Stimulated activated CD4-positive, alpha-beta T cell treated with anti-CD3 and anti-CD28 coated beads, Interleukin-1b, Interleukin-23, amount 100 ng/mL, for 1 hour (primary cell): Measurements from ENCODE around the gene WNT6.
A peak's percentile ranks its signal among the peaks of the same experiment; 100 is the strongest.

ENCODE experiments used
- DNase-seq, 2 donors: peaks; one replicate each; pipeline ENCODE4 v3.0.0-alpha.2; 2020; ENCODE audit warnings: low read depth in 2 of 2

The WNT6 gene

DNA sequence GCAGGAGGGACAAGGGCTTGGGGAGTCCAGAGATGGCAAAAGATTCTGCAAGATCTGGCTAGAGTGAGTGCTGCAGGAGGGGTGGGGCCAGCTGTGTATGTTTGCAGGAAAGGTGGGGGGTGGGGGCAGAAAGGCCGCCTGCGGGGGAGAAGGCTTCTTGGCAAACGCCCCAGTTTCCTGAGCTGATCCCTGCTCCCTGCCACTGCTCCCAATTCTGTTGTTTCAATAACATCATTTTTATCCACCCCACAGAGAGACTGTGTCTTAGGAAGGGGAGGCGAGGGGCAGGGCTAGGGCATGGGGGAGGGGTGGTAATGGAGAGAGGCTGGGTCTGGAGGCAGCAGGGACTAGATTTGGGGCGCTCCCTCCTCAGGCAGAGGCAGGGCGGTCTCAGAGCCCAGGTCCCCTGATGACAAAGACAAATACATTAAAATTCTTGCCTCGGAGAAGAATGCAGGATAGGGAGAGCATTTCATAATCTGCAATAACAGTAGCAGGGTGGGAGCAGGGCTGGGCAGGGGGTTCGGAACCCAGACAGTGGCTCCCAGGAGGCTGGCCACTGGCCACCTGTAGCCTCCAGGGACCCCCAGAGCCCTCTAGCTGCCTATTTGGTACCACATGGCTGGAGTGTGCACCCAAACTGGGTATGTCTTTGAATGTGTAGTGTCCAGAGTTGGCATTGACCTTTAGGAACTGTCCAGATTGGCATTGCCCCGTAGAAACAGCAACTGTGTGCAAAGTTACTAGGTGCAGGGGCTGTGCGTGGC is 2.1 kb upstream of the WNT6 start:
- no peak for DNase-seq

DNA sequence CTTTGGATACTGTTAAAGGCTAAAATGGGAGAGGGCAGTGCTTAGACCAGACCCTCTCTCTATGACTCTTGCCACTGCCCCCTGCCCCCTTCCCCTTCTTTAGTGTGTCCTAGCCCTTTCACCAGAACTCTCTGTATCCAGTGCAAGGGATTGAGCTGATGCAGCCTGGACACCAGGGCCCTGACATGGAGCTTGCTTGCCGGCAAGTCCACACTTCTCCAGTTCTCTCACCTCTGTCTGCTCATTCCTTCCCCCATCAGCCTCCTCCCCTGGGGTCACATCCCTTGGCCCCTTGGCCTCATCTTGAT is 1.5 kb upstream of the WNT6 start:
- no peak for DNase-seq

DNA sequence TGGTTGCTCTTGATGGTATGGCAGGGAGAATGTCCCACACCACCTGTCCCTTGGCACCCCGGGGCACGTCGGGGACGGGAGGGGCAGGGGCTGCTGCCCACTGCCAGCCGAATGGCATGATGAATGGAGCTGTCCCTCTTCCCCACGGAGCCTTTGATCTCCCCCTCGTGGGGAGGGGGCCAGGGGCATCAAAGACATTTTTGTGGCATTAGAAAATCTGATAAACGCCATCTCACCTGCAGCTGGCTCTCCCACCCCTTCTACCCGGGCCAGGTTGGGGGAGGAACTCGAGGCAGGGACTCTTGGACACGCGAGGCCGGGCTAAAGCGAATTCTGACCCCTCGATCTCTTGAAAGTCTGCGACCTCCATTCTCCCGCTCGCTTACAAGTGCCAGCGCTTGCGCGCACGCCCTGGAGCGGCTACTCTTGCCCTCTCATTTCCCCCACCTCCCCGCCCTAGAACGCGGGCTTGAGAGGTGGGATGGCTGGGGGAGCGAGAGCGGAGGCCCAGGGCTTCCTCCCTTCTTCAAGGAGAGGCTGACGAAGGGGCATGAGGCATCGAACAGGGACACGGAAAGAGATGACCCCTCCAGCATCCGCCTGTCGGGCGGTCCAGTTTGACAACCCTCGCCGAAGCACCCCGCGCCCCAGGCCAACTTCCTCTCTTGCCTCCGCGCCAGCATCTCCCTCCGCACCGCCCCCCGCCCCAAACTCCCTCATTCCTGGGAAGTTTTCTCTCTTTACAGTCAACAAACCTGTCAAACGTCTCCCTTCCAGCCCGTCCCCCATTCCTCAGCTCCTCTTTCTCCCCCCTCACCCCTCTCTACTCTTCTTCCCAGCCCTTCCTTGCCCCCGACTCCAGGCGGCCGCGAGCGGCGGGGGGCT is 692 bp upstream of the WNT6 start:
- no peak for DNase-seq

DNA sequence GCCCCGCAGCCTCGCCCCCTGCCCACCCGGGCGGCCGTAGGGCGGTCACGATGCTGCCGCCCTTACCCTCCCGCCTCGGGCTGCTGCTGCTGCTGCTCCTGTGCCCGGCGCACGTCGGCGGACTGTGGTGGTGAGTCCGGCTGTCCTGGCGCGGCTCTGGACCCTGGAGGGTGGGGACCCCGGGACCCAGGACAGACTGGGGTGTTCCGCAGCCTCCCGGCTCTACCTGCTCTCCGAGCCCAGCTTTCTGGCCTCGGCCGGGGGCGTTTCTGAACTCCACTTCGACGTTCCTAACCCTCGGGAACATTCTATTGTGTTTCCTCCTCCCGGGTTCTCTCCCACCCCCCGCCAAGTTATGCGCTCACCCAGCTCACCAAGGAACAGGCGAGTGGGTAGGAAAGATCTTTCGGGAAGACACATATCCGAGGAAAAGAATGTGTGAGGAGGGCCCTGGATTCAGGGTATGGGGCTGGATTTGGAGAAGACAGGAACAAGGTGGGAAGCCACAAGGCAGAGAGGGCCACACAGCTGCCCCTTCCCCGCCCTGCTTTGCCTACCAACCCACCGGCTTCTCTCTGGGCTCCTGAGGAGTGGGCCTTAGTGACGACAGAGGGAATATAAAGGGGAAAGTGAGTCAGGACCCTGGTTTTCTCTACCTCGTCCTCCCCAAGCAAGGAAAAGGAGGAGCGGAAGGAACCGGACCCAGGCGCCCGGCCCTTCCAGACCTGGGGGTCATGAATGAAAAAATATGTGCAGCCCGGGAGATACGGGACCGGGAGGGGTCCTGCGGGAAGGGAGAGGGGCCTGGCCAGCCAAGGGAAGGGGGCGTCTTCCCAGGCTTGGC is 605 bp downstream of the WNT6 start:
- no peak for DNase-seq

- no peak for DNase-seq
These were observed 1.4 kb downstream of the WNT6 start for GRCh38 chr2:218860950-218861381.

GRCh38 chr2:218861645-218862318 is 2.2 kb downstream of the WNT6 start:
- DNase-seq = no peak

DNA sequence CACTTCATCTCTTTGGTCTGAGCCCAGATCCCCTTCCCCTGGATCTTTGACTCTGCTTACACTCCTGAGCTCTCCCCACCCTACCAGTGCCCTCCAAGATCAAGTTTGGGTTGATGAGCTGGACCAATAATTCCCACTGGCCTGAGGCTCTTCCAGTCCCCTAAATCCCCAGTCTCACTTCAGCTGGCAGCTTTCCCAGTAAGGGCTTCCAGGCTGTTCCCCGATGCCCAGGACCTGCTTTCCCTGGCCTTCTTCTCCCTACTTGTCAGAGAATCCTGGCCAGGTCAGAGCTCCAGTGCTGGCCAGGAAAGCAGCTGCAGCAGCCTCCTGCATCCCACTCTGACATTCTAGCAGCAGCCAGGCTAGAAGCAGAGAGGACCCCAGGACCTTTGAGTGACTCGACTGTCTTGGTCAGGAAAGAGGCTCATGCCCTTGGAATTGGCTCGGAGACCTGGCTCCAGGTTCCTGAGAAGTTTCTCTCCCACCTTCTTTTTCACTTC is 3.5 kb downstream of the WNT6 start:
- DNase-seq = no peak

DNA sequence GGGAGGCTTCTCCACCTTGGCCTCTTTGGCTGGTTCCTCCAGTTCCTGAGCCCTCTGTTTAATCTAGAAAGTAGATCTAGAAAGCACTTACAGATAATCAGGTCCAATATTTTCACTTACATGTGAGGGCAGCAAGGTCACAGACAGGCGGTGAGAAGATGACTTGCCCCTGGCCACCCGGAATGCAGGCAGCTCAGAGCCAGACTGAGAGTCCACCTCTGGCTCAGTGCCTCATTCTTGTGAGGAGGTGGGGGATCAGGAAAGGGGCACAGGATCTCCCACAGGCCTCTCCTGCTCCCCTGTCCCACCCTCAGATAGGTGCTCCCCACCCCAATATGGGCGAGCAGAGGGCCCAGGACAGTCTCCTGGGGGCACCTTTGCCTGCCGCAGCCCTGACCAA is 5.8 kb downstream of the WNT6 start:
- DNase-seq = no peak

GRCh38 chr2:218865999-218866398 is 6.4 kb downstream of the WNT6 start:
- no peak for DNase-seq

GRCh38 chr2:218867900-218868299 is 8.3 kb downstream of the WNT6 start:
- DNase-seq = no peak

DNA sequence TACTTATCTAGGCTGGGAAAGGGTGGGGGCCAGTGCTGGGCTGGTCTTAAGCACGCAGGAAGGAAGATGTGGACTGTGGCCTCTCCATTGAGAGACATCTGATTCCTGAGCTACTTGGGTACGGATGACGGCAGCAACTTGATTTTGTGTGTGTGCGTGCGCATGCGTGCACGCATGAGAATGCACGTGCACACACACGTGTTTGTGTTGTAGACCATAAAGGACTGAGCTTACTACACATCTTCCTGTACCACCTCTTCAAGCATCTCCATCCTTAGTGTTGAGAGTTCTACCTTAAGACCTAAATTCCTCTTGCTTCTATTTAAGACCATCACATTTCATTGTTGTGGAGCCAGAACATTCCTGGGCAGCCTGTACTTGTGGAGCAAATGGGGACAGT is 9.5 kb downstream of the WNT6 start:
- DNase-seq = no peak

- DNase-seq = no peak
These were observed 11.4 kb downstream of the WNT6 start for GRCh38 chr2:218870984-218871344.

GRCh38 chr2:218871345-218872302 is 12.0 kb downstream of the WNT6 start:
- no peak for DNase-seq

- DNase-seq = no peak
These were observed 13.2 kb downstream of the WNT6 start for GRCh38 chr2:218872645-218873358.

DNA sequence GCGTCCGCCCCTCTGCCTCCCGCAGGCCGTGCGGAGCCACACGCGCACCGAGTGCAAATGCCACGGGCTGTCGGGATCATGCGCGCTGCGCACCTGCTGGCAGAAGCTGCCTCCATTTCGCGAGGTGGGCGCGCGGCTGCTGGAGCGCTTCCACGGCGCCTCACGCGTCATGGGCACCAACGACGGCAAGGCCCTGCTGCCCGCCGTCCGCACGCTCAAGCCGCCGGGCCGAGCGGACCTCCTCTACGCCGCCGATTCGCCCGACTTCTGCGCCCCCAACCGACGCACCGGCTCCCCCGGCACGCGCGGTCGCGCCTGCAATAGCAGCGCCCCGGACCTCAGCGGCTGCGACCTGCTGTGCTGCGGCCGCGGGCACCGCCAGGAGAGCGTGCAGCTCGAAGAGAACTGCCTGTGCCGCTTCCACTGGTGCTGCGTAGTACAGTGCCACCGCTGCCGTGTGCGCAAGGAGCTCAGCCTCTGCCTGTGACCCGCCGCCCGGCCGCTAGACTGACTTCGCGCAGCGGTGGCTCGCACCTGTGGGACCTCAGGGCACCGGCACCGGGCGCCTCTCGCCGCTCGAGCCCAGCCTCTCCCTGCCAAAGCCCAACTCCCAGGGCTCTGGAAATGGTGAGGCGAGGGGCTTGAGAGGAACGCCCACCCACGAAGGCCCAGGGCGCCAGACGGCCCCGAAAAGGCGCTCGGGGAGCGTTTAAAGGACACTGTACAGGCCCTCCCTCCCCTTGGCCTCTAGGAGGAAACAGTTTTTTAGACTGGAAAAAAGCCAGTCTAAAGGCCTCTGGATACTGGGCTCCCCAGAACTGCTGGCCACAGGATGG is 14.0 kb downstream of the WNT6 start:
- no peak for DNase-seq

- DNase-seq = no peak
These were observed 16.2 kb downstream of the WNT6 start for GRCh38 chr2:218875692-218876246.

- peak; percentile 46 to 58 for DNase-seq
These were observed 17.1 kb downstream of the WNT6 start for GRCh38 chr2:218876562-218877219.

DNA sequence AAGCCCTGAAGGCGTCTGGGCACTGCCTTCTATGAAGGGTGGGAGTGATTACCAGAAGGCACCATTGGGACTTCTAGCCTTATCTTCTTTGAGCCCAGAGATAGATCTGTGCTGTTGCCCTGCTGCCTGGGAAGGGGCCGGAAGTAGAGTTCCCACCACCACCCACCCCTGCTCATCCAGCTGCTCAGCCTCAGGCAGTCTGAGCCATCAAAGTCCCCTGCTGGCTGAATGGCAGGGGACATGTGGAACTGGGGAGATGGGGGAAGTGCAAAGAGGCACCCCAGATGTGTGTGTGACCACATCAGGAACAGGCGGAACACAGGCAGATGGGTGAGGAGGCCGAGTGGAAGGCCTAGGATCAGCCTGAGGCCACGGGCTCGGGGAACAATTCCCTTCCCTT is 17.7 kb downstream of the WNT6 start:
- DNase-seq = no peak
